ENCODE results near the gene TOGARAM2. TPM values are rescaled to one million over a fixed set of nuclear protein-coding genes. Genes with fewer than 3 reads are reported as not detected.
A peak's percentile ranks its signal among the peaks of the same experiment; 100 is the strongest.

Gene TOGARAM2
- total and polyA plus RNA-seq, 2 experiments from 2014 or later, result 1.8 TPM

DNA sequence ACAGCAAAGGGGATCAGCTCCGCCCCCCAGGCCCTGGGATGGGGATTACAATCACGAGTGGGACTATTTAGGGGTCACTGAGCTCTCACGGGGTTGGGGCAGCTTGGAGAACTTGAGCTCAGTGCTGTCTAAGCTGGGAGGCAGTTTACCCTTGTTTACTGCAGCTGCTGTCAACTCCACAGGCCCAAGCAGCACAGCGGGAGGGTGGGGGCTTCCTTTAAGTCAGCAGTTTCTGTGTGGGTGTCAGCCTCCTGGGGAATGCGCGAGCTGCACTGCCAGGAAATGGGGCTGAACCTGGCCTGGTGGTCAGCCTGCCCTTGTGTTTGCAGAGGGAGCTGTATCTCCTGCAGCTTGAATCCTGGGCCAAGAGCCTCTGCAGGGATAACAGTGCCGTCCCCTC, 29.8 kb downstream of the TOGARAM2 start:
- no peaks in the 10 kb centered on the region for H3F3A ChIP-seq (replicated peaks; ENCODE audit: low read depth)
- H3K4me1 ChIP-seq (ENCODE audit: insufficient read depth), result 0 out of 2 replicates have a peak, but pooled peaks cover 4% of the 10 kb centered on the region
- H2AFZ ChIP-seq, result no peak overlapping the region
- H3K4me1 Mint-ChIP-seq, result peaks cover 19% of the 10 kb centered on the region
- no peak overlapping the region for H3K27ac Mint-ChIP-seq
- no peaks in the 10 kb centered on the region for H3K27me3 ChIP-seq (ENCODE audit: insufficient read depth)
- H3K4me3 Mint-ChIP-seq, result no peak overlapping the region
- H3K79me2 ChIP-seq (replicated peaks; ENCODE audit: insufficient read depth), result no peaks in the 10 kb centered on the region
- no peaks in the 10 kb centered on the region for H3K9me3 Mint-ChIP-seq
- H3K27me3 Mint-ChIP-seq (ENCODE audit: insufficient read depth, low read depth, poor library complexity), result peaks cover 6% of the 10 kb centered on the region
- no peak overlapping the region for H3K4me3 ChIP-seq
- no peaks in the 10 kb centered on the region for H3K36me3 ChIP-seq (ENCODE audit: insufficient read depth)
- no peaks in the 10 kb centered on the region for H3K9me2 ChIP-seq (ENCODE audit: insufficient read depth)
- DNase-seq (ENCODE audit: low spot score) (peak; percentile 29), ATAC-seq (peak; percentile 60)
- no peak overlapping the region for H3K27ac ChIP-seq (ENCODE audit: low read depth)
- H3K4me2 ChIP-seq, result no peak overlapping the region
- no peaks in the 10 kb centered on the region for H3K36me3 Mint-ChIP-seq (ENCODE audit: low read depth)
- H4K20me1 ChIP-seq (replicated peaks; ENCODE audit: insufficient read depth), result no peaks in the 10 kb centered on the region
- TF ChIP-seq, protein P1, sequence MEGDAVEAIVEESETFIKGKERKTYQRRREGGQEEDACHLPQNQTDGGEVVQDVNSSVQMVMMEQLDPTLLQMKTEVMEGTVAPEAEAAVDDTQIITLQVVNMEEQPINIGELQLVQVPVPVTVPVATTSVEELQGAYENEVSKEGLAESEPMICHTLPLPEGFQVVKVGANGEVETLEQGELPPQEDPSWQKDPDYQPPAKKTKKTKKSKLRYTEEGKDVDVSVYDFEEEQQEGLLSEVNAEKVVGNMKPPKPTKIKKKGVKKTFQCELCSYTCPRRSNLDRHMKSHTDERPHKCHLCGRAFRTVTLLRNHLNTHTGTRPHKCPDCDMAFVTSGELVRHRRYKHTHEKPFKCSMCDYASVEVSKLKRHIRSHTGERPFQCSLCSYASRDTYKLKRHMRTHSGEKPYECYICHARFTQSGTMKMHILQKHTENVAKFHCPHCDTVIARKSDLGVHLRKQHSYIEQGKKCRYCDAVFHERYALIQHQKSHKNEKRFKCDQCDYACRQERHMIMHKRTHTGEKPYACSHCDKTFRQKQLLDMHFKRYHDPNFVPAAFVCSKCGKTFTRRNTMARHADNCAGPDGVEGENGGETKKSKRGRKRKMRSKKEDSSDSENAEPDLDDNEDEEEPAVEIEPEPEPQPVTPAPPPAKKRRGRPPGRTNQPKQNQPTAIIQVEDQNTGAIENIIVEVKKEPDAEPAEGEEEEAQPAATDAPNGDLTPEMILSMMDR (conservative IDR thresholded peaks at IDR 0.05; ENCODE audit: low read depth in 2 of 2), result no peak
- TF ChIP-seq POLR2AphosphoS5 (IDR thresholded peaks at IDR 0.05; ENCODE audit: low read depth), result no peak
- no peak for TF ChIP-seq EZH2phosphoT487 (IDR thresholded peaks at IDR 0.05; ENCODE audit: unreplicated experiment)
- TF ChIP-seq STAT1 (IDR thresholded peaks at IDR 0.05; ENCODE audit: unreplicated experiment), result no peak
- no peak for TF ChIP-seq JUNB (IDR thresholded peaks at IDR 0.05; ENCODE audit: unreplicated experiment)
- TF ChIP-seq EZH2 (IDR thresholded peaks at IDR 0.05; ENCODE audit: low read depth, unreplicated experiment), result no peak
- TF ChIP-seq, protein P2, sequence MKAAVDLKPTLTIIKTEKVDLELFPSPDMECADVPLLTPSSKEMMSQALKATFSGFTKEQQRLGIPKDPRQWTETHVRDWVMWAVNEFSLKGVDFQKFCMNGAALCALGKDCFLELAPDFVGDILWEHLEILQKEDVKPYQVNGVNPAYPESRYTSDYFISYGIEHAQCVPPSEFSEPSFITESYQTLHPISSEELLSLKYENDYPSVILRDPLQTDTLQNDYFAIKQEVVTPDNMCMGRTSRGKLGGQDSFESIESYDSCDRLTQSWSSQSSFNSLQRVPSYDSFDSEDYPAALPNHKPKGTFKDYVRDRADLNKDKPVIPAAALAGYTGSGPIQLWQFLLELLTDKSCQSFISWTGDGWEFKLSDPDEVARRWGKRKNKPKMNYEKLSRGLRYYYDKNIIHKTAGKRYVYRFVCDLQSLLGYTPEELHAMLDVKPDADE (IDR thresholded peaks at IDR 0.05), result no peak
- no peak for TF ChIP-seq NANOG (IDR thresholded peaks at IDR 0.05; ENCODE audit: borderline replicate concordance)
- TF ChIP-seq CREB1 (CRISPR knock-in tag; IDR thresholded peaks at IDR 0.05; ENCODE audit: low read depth), result no peak
- TF ChIP-seq, protein P3, sequence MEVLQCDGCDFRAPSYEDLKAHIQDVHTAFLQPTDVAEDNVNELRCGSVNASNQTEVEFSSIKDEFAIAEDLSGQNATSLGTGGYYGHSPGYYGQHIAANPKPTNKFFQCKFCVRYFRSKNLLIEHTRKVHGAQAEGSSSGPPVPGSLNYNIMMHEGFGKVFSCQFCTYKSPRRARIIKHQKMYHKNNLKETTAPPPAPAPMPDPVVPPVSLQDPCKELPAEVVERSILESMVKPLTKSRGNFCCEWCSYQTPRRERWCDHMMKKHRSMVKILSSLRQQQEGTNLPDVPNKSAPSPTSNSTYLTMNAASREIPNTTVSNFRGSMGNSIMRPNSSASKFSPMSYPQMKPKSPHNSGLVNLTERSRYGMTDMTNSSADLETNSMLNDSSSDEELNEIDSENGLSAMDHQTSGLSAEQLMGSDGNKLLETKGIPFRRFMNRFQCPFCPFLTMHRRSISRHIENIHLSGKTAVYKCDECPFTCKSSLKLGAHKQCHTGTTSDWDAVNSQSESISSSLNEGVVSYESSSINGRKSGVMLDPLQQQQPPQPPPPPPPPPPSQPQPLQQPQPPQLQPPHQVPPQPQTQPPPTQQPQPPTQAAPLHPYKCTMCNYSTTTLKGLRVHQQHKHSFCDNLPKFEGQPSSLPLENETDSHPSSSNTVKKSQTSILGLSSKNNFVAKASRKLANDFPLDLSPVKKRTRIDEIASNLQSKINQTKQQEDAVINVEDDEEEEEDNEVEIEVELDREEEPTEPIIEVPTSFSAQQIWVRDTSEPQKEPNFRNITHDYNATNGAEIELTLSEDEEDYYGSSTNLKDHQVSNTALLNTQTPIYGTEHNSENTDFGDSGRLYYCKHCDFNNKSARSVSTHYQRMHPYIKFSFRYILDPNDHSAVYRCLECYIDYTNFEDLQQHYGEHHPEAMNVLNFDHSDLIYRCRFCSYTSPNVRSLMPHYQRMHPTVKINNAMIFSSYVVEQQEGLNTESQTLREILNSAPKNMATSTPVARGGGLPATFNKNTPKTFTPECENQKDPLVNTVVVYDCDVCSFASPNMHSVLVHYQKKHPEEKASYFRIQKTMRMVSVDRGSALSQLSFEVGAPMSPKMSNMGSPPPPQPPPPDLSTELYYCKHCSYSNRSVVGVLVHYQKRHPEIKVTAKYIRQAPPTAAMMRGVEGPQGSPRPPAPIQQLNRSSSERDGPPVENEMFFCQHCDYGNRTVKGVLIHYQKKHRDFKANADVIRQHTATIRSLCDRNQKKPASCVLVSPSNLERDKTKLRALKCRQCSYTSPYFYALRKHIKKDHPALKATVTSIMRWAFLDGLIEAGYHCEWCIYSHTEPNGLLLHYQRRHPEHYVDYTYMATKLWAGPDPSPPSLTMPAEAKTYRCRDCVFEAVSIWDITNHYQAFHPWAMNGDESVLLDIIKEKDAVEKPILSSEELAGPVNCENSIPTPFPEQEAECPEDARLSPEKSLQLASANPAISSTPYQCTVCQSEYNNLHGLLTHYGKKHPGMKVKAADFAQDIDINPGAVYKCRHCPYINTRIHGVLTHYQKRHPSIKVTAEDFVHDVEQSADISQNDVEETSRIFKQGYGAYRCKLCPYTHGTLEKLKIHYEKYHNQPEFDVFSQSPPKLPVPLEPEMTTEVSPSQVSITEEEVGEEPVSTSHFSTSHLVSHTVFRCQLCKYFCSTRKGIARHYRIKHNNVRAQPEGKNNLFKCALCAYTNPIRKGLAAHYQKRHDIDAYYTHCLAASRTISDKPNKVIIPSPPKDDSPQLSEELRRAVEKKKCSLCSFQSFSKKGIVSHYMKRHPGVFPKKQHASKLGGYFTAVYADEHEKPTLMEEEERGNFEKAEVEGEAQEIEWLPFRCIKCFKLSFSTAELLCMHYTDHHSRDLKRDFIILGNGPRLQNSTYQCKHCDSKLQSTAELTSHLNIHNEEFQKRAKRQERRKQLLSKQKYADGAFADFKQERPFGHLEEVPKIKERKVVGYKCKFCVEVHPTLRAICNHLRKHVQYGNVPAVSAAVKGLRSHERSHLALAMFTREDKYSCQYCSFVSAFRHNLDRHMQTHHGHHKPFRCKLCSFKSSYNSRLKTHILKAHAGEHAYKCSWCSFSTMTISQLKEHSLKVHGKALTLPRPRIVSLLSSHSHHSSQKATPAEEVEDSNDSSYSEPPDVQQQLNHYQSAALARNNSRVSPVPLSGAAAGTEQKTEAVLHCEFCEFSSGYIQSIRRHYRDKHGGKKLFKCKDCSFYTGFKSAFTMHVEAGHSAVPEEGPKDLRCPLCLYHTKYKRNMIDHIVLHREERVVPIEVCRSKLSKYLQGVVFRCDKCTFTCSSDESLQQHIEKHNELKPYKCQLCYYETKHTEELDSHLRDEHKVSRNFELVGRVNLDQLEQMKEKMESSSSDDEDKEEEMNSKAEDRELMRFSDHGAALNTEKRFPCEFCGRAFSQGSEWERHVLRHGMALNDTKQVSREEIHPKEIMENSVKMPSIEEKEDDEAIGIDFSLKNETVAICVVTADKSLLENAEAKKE (CRISPR knock-in tag; IDR thresholded peaks at IDR 0.05), result no peak
- no peak for TF ChIP-seq ZNF331 (CRISPR knock-in tag; IDR thresholded peaks at IDR 0.05; ENCODE audit: low read depth)
- no peak for TF ChIP-seq ZNF114 (CRISPR knock-in tag; IDR thresholded peaks at IDR 0.05)
- TF ChIP-seq, protein P4, sequence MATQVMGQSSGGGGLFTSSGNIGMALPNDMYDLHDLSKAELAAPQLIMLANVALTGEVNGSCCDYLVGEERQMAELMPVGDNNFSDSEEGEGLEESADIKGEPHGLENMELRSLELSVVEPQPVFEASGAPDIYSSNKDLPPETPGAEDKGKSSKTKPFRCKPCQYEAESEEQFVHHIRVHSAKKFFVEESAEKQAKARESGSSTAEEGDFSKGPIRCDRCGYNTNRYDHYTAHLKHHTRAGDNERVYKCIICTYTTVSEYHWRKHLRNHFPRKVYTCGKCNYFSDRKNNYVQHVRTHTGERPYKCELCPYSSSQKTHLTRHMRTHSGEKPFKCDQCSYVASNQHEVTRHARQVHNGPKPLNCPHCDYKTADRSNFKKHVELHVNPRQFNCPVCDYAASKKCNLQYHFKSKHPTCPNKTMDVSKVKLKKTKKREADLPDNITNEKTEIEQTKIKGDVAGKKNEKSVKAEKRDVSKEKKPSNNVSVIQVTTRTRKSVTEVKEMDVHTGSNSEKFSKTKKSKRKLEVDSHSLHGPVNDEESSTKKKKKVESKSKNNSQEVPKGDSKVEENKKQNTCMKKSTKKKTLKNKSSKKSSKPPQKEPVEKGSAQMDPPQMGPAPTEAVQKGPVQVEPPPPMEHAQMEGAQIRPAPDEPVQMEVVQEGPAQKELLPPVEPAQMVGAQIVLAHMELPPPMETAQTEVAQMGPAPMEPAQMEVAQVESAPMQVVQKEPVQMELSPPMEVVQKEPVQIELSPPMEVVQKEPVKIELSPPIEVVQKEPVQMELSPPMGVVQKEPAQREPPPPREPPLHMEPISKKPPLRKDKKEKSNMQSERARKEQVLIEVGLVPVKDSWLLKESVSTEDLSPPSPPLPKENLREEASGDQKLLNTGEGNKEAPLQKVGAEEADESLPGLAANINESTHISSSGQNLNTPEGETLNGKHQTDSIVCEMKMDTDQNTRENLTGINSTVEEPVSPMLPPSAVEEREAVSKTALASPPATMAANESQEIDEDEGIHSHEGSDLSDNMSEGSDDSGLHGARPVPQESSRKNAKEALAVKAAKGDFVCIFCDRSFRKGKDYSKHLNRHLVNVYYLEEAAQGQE (IDR thresholded peaks at IDR 0.05; ENCODE audit: unreplicated experiment), result no peak

Measured in GM23338 (cell line).